ENCODE results near the gene PRKCQ. TPM values are rescaled to one million over a fixed set of nuclear protein-coding genes. Genes with fewer than 3 reads are reported as not detected.

PRKCQ gene
- total and polyA plus RNA-seq, 2 of the 8 experiments (the other 6 are each of a cell fraction or from before 2014, with no cell fraction given), result 9.1 to 22.6 TPM

DNA sequence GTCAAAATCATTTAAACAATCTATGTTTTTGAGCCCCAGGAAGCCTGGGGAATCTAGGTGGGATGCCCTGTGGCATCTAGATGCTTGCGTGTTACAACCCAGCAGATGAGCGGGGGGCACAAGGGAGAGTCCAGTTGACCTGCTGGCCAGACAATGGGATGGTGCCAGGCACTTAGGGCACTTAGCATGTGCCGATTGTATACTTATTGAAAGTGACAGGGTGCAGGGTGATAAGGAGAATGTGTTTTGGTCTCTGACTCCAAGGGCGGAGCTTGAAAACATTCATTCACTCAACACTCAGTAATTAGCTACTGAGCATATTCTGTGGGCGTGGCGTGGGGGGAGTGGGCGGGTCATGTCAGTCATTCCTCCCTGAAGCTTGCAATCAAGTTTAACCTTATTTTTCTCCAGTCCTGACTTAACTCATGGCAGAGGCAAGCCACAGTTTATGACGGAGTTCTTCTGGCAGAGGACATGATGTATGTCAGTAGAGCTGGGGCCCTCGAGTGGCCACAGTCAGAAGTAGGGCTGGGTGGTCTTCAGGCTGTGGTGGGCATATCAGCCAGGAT lies 115.1 kb downstream of the PRKCQ start:
- H4K20me1 ChIP-seq (replicated peaks in 1 of 2; ENCODE audit: control insufficient read depth in 1 of 2, insufficient read depth in 2 of 2, low read length in 2 of 2), result peaks cover 0 to 4% of the 10 kb centered on the region in 2 experiments
- no peak overlapping the region for H3K18ac ChIP-seq (ENCODE audit: extremely low read depth, low read length)
- no peak overlapping the region for H3K4me3 ChIP-seq (ENCODE audit: extremely low read depth in 1 of 4, insufficient read depth in 2 of 4, low read depth in 3 of 4, low read length in 4 of 4)
- H3K27me3 ChIP-seq (replicated peaks in 1 of 4; ENCODE audit: control insufficient read depth in 3 of 4, extremely low read depth in 1 of 4, insufficient read depth in 3 of 4, low read length in 3 of 4), result no peaks in the 10 kb centered on the region
- H2BK15ac ChIP-seq (ENCODE audit: low read length), result no peak overlapping the region
- H3K23me2 ChIP-seq (ENCODE audit: low read depth, low read length), result peaks cover 6% of the 10 kb centered on the region
- no peak overlapping the region for H2AK5ac ChIP-seq (ENCODE audit: low read depth, low read length)
- no peaks in the 10 kb centered on the region for H3K9me3 ChIP-seq (ENCODE audit: insufficient read depth in 2 of 2, low read depth in 1 of 2, low read length in 1 of 2)
- 88% methylated on average over 9 of the region's 9 CpGs; no CpG with 5 or more reads in 1 of the 2 experiments for WGBS, 2 experiments (ENCODE audit: extremely low coverage in 1 of 2, insufficient coverage in 1 of 2, insufficient read length in 1 of 2, insufficient replicate concordance in 2 of 2, low coverage in 1 of 2, low lambda C conversion rate in 2 of 2, missing lambda C conversion rate in 1 of 2)
- H2BK12ac ChIP-seq (ENCODE audit: low read depth, low read length), result no peak overlapping the region
- no peak overlapping the region for H2BK5ac ChIP-seq (ENCODE audit: low read depth, low read length)
- H3K36me3 ChIP-seq (ENCODE audit: control insufficient read depth in 2 of 4, insufficient read depth in 4 of 4, low read length in 3 of 4), result peaks cover 0 to 2% (median under 1%) of the 10 kb centered on the region in 4 experiments; a peak in 1 of 8 replicates
- ChIA-PET CTCF (ENCODE audit: partially characterized antibody) (interaction anchor here (0.9 to 5.9 kb wide), 3 partner anchors 19 to 183 kb away, joined by 3 to 30 read pairs (median 3); no protein-coding TSS in a partner anchor), POLR2A (ENCODE audit: partially characterized antibody) (no interaction called here)
- H2BK20ac ChIP-seq (ENCODE audit: low read length), result no peak overlapping the region
- H2AFZ ChIP-seq (ENCODE audit: low read length), result no peak overlapping the region
- no peak for DNase-seq (ENCODE audit: low read depth in 1 of 2, low spot score in 2 of 2)
- H3K56ac ChIP-seq (replicated peaks; ENCODE audit: insufficient read length, low read depth, low read length), result no peak overlapping the region
- no peak overlapping the region for H3K4ac ChIP-seq (replicated peaks; ENCODE audit: insufficient read length, low read depth, low read length)
- no peak for FAIRE-seq
- H3K4me2 ChIP-seq (ENCODE audit: insufficient read depth in 1 of 2, low read depth in 2 of 2, low read length in 2 of 2), result no peak overlapping the region
- no peak overlapping the region for H4K91ac ChIP-seq (replicated peaks; ENCODE audit: insufficient read length, low read length)
- no peaks in the 10 kb centered on the region for H3K79me1 ChIP-seq (ENCODE audit: low read depth, low read length)
- no peak overlapping the region for H4K8ac ChIP-seq (ENCODE audit: extremely low read depth, insufficient read depth, low read length)
- H3K79me2 ChIP-seq (ENCODE audit: control insufficient read depth in 1 of 2, insufficient read depth in 2 of 2, low read length in 2 of 2), result no peaks in the 10 kb centered on the region
- no peak overlapping the region for H3K9ac ChIP-seq (replicated peaks in 1 of 4; ENCODE audit: extremely low read depth in 1 of 4, low read depth in 3 of 4, low read length in 3 of 4)
- H3K4me1 ChIP-seq (replicated peaks in 1 of 4; ENCODE audit: control insufficient read depth in 3 of 4, insufficient read depth in 4 of 4, low read length in 3 of 4), result peaks cover 0 to 2% (median 0%) of the 10 kb centered on the region in 4 experiments; a peak in 1 of 7 replicates
- H2BK120ac ChIP-seq (replicated peaks; ENCODE audit: low read depth, low read length), result no peak overlapping the region
- H3K23ac ChIP-seq (ENCODE audit: insufficient read length), result no peak overlapping the region
- no peak overlapping the region for H3K14ac ChIP-seq (ENCODE audit: insufficient read length)
- no peak overlapping the region for H4K5ac ChIP-seq (ENCODE audit: insufficient read length, low read depth, low read length)
- H3K27ac ChIP-seq (ENCODE audit: low read depth, low read length), result no peak overlapping the region
- TF ChIP-seq TCF12 (IDR thresholded peaks at IDR 0.05; ENCODE audit: low read depth, low read length) (no peak), SAP30 (IDR thresholded peaks at IDR 0.05; ENCODE audit: insufficient read depth, insufficient replicate concordance, low read length) (no peak), EZH2 (IDR thresholded peaks at IDR 0.05; ENCODE audit: low read depth, low read length, severe bottlenecking) (no peak), RAD21 (IDR thresholded peaks at IDR 0.05 in 1 of 2, conservative IDR thresholded peaks at IDR 0.05 in 1 of 2; ENCODE audit: low read depth in 2 of 2, low read length in 2 of 2) (no peak), SP4 (IDR thresholded peaks at IDR 0.05; ENCODE audit: low read length) (no peak), KDM1A (IDR thresholded peaks at IDR 0.05; ENCODE audit: borderline replicate concordance, low read length) (no peak), SP1 (IDR thresholded peaks at IDR 0.05; ENCODE audit: low read depth, low read length) (no peak), GABPA (IDR thresholded peaks at IDR 0.05; ENCODE audit: borderline replicate concordance, insufficient read depth, low read length) (no peak), NANOG (IDR thresholded peaks at IDR 0.05; ENCODE audit: insufficient read depth, low read depth, low read length, poor library complexity, severe bottlenecking) (no peak)
- TF ChIP-seq, protein P1, sequence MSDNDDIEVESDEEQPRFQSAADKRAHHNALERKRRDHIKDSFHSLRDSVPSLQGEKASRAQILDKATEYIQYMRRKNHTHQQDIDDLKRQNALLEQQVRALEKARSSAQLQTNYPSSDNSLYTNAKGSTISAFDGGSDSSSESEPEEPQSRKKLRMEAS (IDR thresholded peaks at IDR 0.05), result no peak
